Keratinocyte (primary cell): ENCODE measurements around the gene SLC29A1. TPM values are rescaled to one million over a fixed set of nuclear protein-coding genes. Genes with fewer than 3 reads are reported as not detected.

Experiments used
- DNase-seq: peaks from one replicate; pipeline ENCODE4 v3.0.0-alpha.2; 2011; ENCODE audit warnings: low read depth, missing footprints, low spot score
- FAIRE-seq: peaks from 2 replicates; lab custom pipeline; 2011; peaks lifted over from hg19 to GRCh38; lab: Jason Lieb, UNC
- H2AFZ ChIP-seq: 2 replicates; pipeline ENCODE4 v1.6.0; 2012; ENCODE audit warnings: low read length, control low read depth, inconsistent platforms; ENCODE audit not compliant: control insufficient read depth
- H3K27ac ChIP-seq: 2 replicates; pipeline ENCODE4 v1.5.1; 2011; ENCODE audit warnings: low read length; ENCODE audit not compliant: control insufficient read depth, insufficient read depth
- H3K27me3 ChIP-seq: 3 replicates; pipeline ENCODE4 v1.6.0; 2011; ENCODE audit warnings: low read length; ENCODE audit not compliant: control insufficient read depth, insufficient read depth; ENCODE audit errors: extremely low read depth
- H3K36me3 ChIP-seq, 2 experiments: 2 replicates in 1 of 2; 3 replicates in 1 of 2; pipeline ENCODE4 v1.5.1; 2011; ENCODE audit warnings: low read length in 2 of 2, mild to moderate bottlenecking in 1 of 2; ENCODE audit not compliant: control insufficient read depth in 2 of 2, insufficient read depth in 2 of 2; ENCODE audit errors: extremely low read depth in 1 of 2
- H3K4me1 ChIP-seq: 3 replicates; pipeline ENCODE4 v1.5.1; 2011; ENCODE audit warnings: low read length; ENCODE audit not compliant: control insufficient read depth, insufficient read depth; ENCODE audit errors: extremely low read depth
- H3K4me2 ChIP-seq: 3 replicates; pipeline ENCODE4 v1.6.0; 2011; ENCODE audit warnings: low read depth, low read length; ENCODE audit not compliant: control insufficient read depth, insufficient read depth; ENCODE audit errors: extremely low read depth
- H3K4me3 ChIP-seq, 3 experiments: fragments of 200-600 bp in 1 of 3; sonication (generic) in 1 of 3; 2 replicates in 2 of 3; 3 replicates in 1 of 3; pipeline ENCODE4 v1.5.1; 2011 to 2016; ENCODE audit warnings: low read length in 3 of 3, mild to moderate bottlenecking in 3 of 3, control low read depth in 2 of 3, inconsistent platforms in 1 of 3, low read depth in 1 of 3, mixed read lengths in 1 of 3, mixed run types in 1 of 3, moderate library complexity in 1 of 3; ENCODE audit not compliant: control insufficient read depth in 2 of 3, insufficient read depth in 2 of 3; ENCODE audit errors: extremely low read depth in 1 of 3
- H3K79me2 ChIP-seq: 2 replicates; pipeline ENCODE4 v1.6.0; 2012; ENCODE audit warnings: low read length; ENCODE audit not compliant: control insufficient read depth, insufficient read depth
- H3K9ac ChIP-seq: 3 replicates; pipeline ENCODE4 v1.6.0; 2011; ENCODE audit warnings: low read length; ENCODE audit not compliant: control insufficient read depth, insufficient read depth; ENCODE audit errors: extremely low read depth
- H3K9me1 ChIP-seq: 3 replicates; pipeline ENCODE4 v1.6.0; 2011; ENCODE audit warnings: low read length; ENCODE audit not compliant: control insufficient read depth, insufficient read depth; ENCODE audit errors: extremely low read depth
- H3K9me3 ChIP-seq: 2 replicates; pipeline ENCODE4 v1.5.1; 2012; ENCODE audit warnings: low read depth, low read length; ENCODE audit not compliant: control insufficient read depth
- H4K20me1 ChIP-seq: 3 replicates; pipeline ENCODE4 v1.6.0; 2011; ENCODE audit warnings: low read length; ENCODE audit not compliant: control insufficient read depth, insufficient read depth; ENCODE audit errors: extremely low read depth
- EZH2 ChIP-seq: IDR thresholded peaks from one replicate; pipeline ENCODE4 v1.6.1; 2012; ENCODE audit warnings: inconsistent platforms, mild to moderate bottlenecking, low read length, moderate library complexity
- dilution Hi-C: fragments of 300-500 bp; cut with MboI; formaldehyde crosslinking; loops from one replicate; pipeline ENCODE4 v1.7.0; 2020; ENCODE audit warnings: low sequenced_read_pairs; ENCODE audit not compliant: extremely low pct_ligation_motif_present
- polyA plus RNA-seq, 5 experiments: library from polyadenylated mRNA; depleted of rRNA in 3 of 5; stranded (reverse) in 3 of 5; stranded (forward) in 1 of 5; unstranded in 1 of 5; fragments of >200 nt; gene quantifications; 1 replicate in 1 of 5; 2 replicates in 3 of 5; 3 replicates in 1 of 5; pipeline versions ENCODE4 v1.2.1 to v1.2.3, GENCODE V29; 2011 to 2012; ENCODE audit warnings: missing spikeins in 2 of 5, low read depth in 1 of 5, low replicate concordance in 1 of 5
- TF ChIP-seq, protein P1 (sequence below), 3 experiments: IDR thresholded peaks in 1 of 3; conservative IDR thresholded peaks in 1 of 3; optimal IDR thresholded peaks in 1 of 3; 2 replicates in 2 of 3; 3 replicates in 1 of 3; pipeline versions ENCODE3 to v1.5.1; 2011; ENCODE audit warnings: low read length in 3 of 3, mild to moderate bottlenecking in 3 of 3, moderate library complexity in 2 of 3, control low read depth in 1 of 3, inconsistent platforms in 1 of 3; ENCODE audit not compliant: insufficient read depth in 2 of 3; ENCODE audit errors: extremely low read depth in 1 of 3

SLC29A1 gene
- polyA plus RNA-seq, 1 donor (not counting 4 experiments of a cell fraction or from before 2014, with no cell fraction given): 51.0 TPM

DNA sequence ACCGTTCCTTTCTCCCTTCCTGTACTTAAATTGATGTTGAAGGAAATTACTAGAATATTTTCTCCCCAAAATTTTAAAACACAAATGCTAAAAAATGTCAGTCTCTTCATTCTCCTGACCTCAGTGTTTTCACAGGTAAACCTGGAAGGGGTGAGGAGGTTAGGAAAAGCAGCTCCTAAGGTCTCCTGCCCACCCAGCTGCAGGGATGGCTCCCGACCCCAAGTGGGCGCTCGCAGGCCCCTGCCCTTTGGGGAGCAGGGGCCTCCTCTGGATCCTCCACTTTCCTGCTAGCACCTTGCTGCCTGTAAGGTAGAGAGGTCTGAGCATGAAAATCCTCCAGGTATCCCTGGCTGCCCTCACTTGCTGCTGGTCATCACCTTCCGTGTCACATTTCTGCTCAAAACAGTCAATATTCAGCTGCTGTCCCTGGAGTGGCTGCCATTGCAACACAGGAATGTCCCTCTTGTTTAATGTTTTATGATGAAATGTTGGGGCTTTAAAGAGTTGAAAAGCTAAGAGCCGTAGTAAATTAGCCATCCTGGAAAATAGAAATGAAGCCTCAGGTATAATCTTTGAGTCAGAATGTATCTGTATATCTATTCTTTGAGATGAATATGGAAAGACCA lies 12.6 kb downstream of the SLC29A1 start:
- H2AFZ ChIP-seq: no peak overlapping the region
- H3K79me2 ChIP-seq: no peaks in the 10 kb centered on the region
- TF ChIP-seq, protein P1, sequence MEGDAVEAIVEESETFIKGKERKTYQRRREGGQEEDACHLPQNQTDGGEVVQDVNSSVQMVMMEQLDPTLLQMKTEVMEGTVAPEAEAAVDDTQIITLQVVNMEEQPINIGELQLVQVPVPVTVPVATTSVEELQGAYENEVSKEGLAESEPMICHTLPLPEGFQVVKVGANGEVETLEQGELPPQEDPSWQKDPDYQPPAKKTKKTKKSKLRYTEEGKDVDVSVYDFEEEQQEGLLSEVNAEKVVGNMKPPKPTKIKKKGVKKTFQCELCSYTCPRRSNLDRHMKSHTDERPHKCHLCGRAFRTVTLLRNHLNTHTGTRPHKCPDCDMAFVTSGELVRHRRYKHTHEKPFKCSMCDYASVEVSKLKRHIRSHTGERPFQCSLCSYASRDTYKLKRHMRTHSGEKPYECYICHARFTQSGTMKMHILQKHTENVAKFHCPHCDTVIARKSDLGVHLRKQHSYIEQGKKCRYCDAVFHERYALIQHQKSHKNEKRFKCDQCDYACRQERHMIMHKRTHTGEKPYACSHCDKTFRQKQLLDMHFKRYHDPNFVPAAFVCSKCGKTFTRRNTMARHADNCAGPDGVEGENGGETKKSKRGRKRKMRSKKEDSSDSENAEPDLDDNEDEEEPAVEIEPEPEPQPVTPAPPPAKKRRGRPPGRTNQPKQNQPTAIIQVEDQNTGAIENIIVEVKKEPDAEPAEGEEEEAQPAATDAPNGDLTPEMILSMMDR (optimal IDR thresholded peaks at IDR 0.05 in 1 of 3, IDR thresholded peaks at IDR 0.05 in 1 of 3, conservative IDR thresholded peaks at IDR 0.05 in 1 of 3; ENCODE audit: extremely low read depth in 1 of 3, insufficient read depth in 2 of 3, low read length in 3 of 3): no peak
- no peak for TF ChIP-seq EZH2
- no peak overlapping the region for H3K4me3 ChIP-seq
- no peaks in the 10 kb centered on the region for H3K9me3 ChIP-seq
- no peak for DNase-seq
- H3K27me3 ChIP-seq: no peaks in the 10 kb centered on the region
- peaks cover 40% of the 10 kb centered on the region for H3K4me1 ChIP-seq
- no peaks in the 10 kb centered on the region for H4K20me1 ChIP-seq
- H3K9me1 ChIP-seq: peaks cover 3% of the 10 kb centered on the region
- dilution Hi-C loops: no loop called here
- peaks cover 4 to 13% of the 10 kb centered on the region in 2 experiments for H3K36me3 ChIP-seq
- no peak for FAIRE-seq
- H3K27ac ChIP-seq: no peak overlapping the region
- no peak overlapping the region for H3K9ac ChIP-seq
- no peak overlapping the region for H3K4me2 ChIP-seq

DNA sequence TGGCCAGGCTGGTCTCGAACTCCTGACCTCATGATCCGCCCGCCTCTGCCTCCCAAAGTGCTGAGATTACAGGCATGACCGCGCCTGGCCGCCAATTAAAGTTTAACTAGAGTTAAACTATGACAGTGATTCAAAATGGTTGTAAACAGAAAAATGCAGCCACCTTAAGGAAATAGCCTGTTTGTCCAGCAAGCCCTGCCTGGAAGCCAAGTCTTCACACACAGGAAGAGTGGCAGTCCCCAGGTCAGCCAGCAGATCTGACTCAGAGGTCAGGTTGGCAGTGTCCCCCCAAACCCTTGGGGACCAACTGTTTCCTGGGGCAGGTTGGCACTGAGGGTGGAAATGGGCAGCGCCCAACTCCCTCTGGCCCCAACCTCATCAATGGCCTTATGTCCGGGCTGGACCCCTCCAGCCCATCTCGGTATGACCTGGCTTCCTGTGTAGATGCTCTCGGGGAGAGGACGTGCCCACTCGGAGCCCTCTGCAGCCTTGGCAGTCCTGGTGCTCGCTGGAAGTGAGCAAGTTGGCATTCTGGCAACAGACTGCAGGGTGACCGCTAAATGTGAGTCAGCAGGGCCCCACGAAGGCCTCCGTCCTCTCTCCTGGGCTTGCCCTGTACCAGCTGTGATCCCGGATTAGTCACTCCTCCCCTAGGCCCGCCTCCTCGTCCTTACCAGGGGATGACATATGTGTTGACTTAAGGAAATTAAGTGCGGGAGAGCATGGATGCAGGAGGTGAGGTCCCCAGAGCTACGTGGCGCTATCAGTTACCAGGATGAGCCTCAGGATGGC lies 13.8 kb downstream of the SLC29A1 start:
- Histone ChIP-seq H3K4me3 (peak overlapping the region; percentile 44 to 69 (median 69)), H3K36me3 (peaks cover 0 to 6% of the 10 kb centered on the region in 2 experiments), H3K27ac (peak overlapping the region; percentile 83), H2AFZ (no peak overlapping the region), H4K20me1 (no peaks in the 10 kb centered on the region), H3K9me1 (peaks cover 3% of the 10 kb centered on the region), H3K9ac (peak overlapping the region; percentile 76), H3K4me1 (peaks cover 40% of the 10 kb centered on the region), H3K27me3 (no peaks in the 10 kb centered on the region), H3K4me2 (peak overlapping the region; percentile 85), H3K9me3 (no peaks in the 10 kb centered on the region), H3K79me2 (no peaks in the 10 kb centered on the region)
- dilution Hi-C loops: no loop called here
- FAIRE-seq (peak; percentile 88), DNase-seq (no peak)
- TF ChIP-seq EZH2: no peak
- TF ChIP-seq, protein P1 (optimal IDR thresholded peaks at IDR 0.05 in 1 of 3, IDR thresholded peaks at IDR 0.05 in 1 of 3, conservative IDR thresholded peaks at IDR 0.05 in 1 of 3; ENCODE audit: extremely low read depth in 1 of 3, insufficient read depth in 2 of 3, low read length in 3 of 3): no peak
